Gastrocnemius medialis (tissue), 4 donors: ENCODE results near the gene EPHX1. TPM values are rescaled to one million over a fixed set of nuclear protein-coding genes. Genes with fewer than 3 reads are reported as not detected.

Source experiments
- ATAC-seq, 2 donors: fragments of 150-250 bp; one replicate each; pipeline ENCODE4 v1.9.1; 2016
- DNase-seq, 2 donors: peaks; one replicate each; pipeline ENCODE4 v3.0.0-alpha.2; 2019
- H3K27ac ChIP-seq, 4 donors: fragments of 200-600 bp; sonication (generic); 1 replicate in 1 of 4; 2 replicates in 3 of 4; pipeline ENCODE4 v1.5.1; 2016 to 2018; ENCODE audit warnings: mild to moderate bottlenecking in 2 of 4, moderate library complexity in 1 of 4
- H3K27me3 ChIP-seq, 3 donors: fragments of 200-600 bp; sonication (generic) in 2 of 3; 1 replicate in 1 of 3; 2 replicates in 2 of 3; pipeline versions ENCODE4 v1.5.1 to v1.6.0; 2016 to 2019; ENCODE audit warnings: mild to moderate bottlenecking in 1 of 3, moderate library complexity in 1 of 3
- H3K36me3 ChIP-seq, 2 donors: fragments of 200-600 bp; sonication (generic) in 1 of 2; one replicate each; pipeline ENCODE4 v1.5.1; 2017 to 2018
- H3K4me1 ChIP-seq, 2 donors: fragments of 200-600 bp; sonication (generic) in 1 of 2; one replicate each; pipeline ENCODE4 v1.5.1; 2016 to 2017; ENCODE audit warnings: mild to moderate bottlenecking in 2 of 2
- H3K4me3 ChIP-seq, 4 donors: fragments of 200-600 bp; sonication (generic) in 3 of 4; 1 replicate in 1 of 4; 2 replicates in 3 of 4; pipeline ENCODE4 v1.5.1; 2016 to 2019; ENCODE audit warnings: mild to moderate bottlenecking in 2 of 4
- H3K9me3 ChIP-seq, 3 donors: fragments of 200-600 bp; sonication (generic) in 2 of 3; 1 replicate in 1 of 3; 2 replicates in 2 of 3; pipeline ENCODE4 v1.5.1; 2016 to 2019
- POLR2A ChIP-seq, 2 donors: fragments of 450-650 bp; IDR thresholded peaks; one replicate each; pipeline ENCODE4 v1.6.1; 2017; ENCODE audit warnings: antibody characterized with exemption in 2 of 2, mild to moderate bottlenecking in 2 of 2, moderate library complexity in 2 of 2
- in situ Hi-C, 4 donors: fragments of 200-750 bp; cut with MboI; loops; one replicate each; pipeline versions ENCODE4 v1.15.0 to v1.8.0; 2017; ENCODE audit warnings: low sequenced_read_pairs in 4 of 4
- intact Hi-C: fragments of 100-400 bp; cut with DNase I; formaldehyde crosslinking; loops from one replicate; pipeline ENCODE4 v1.15.1; 2023; ENCODE audit warnings: low total_unique reads
- total RNA-seq, 4 donors: library from RNA; depleted of rRNA; stranded (reverse); fragments of >200 nt; gene quantifications; one replicate each; pipeline versions ENCODE4 v1.1.0 to v1.2.3, GENCODE V29; 2016
- TF ChIP-seq, protein P1 (sequence below), 5 experiments: fragments of 450-650 bp in 3 of 5; fragments of 200-600 bp in 2 of 5; sonication (generic) in 2 of 5; IDR thresholded peaks in 4 of 5; conservative IDR thresholded peaks in 1 of 5; 1 replicate in 4 of 5; 2 replicates in 1 of 5; pipeline ENCODE4 v1.5.1; 2016 to 2019; ENCODE audit warnings: antibody characterized with exemption in 5 of 5, mild to moderate bottlenecking in 3 of 5, moderate library complexity in 3 of 5

EPHX1 gene
- total RNA-seq, 4 donors from 2014 or later = 65.7 to 155 (median 108) TPM

DNA sequence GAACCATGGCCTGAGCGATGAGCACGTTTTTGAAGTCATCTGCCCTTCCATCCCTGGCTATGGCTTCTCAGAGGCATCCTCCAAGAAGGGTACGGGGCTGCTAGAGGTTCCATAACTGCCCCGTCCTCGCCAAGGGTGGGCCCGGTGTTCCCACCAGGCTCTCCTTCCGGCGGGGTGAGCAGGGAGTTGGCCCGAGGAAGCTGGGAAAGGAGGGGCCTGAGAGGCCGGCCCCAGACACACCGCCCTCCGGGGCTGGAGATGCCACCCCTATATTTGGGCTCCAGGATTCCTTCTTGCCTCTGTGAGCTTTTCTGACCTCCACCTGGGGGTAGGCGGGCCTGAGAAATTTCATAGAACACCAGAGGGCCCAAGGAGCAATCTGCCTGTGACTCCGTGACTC is 28.9 kb downstream of the EPHX1 start:
- intact Hi-C loops = no loop called here
- Histone ChIP-seq H3K27me3 (no peaks in the 10 kb centered on the region), H3K27ac (peak overlapping the region in 1 of 4 donors; percentile 4), H3K9me3 (no peaks in the 10 kb centered on the region), H3K36me3 (peaks cover 0 to 62% of the 10 kb centered on the region in 2 donors), H3K4me3 (no peak overlapping the region), H3K4me1 (peaks cover 17 to 23% of the 10 kb centered on the region in 2 donors)
- ATAC-seq (no peak), DNase-seq (no peak)
- in situ Hi-C loops = loop anchor here in 1 of 4 donors (10.0 kb wide), 1 partner anchor 64 kb away; the partner anchor contains the start of gene SRP9
- TF ChIP-seq, protein P1, sequence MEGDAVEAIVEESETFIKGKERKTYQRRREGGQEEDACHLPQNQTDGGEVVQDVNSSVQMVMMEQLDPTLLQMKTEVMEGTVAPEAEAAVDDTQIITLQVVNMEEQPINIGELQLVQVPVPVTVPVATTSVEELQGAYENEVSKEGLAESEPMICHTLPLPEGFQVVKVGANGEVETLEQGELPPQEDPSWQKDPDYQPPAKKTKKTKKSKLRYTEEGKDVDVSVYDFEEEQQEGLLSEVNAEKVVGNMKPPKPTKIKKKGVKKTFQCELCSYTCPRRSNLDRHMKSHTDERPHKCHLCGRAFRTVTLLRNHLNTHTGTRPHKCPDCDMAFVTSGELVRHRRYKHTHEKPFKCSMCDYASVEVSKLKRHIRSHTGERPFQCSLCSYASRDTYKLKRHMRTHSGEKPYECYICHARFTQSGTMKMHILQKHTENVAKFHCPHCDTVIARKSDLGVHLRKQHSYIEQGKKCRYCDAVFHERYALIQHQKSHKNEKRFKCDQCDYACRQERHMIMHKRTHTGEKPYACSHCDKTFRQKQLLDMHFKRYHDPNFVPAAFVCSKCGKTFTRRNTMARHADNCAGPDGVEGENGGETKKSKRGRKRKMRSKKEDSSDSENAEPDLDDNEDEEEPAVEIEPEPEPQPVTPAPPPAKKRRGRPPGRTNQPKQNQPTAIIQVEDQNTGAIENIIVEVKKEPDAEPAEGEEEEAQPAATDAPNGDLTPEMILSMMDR (IDR thresholded peaks at IDR 0.05 in 4 of 5, conservative IDR thresholded peaks at IDR 0.05 in 1 of 5) = no peak
- no peak for TF ChIP-seq POLR2A (IDR thresholded peaks at IDR 0.05)

DNA sequence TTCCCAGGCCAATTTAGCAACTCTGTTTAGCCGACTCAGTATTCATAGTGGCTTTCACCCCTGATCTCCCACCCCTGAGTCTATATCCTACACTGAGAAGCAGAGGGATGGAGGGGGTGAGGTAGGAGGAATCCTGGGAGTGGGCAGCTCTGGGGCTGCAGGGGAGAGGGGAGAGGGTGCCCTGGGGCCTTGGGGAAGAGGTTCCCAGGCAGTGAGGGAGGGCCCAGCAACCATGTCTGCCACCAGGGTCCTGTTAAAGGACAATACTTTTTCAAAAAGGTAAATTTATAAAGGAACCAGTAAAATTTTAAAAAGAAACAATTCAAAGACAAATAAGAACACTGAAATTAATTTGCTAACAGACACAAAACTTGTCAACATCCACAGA is 30.3 kb downstream of the EPHX1 start:
- Histone ChIP-seq H3K27ac (peak overlapping the region in 1 of 4 donors; percentile 6), H3K27me3 (no peaks in the 10 kb centered on the region), H3K36me3 (peaks cover 0 to 76% of the 10 kb centered on the region in 2 donors), H3K9me3 (no peaks in the 10 kb centered on the region), H3K4me1 (peaks cover 7 to 9% of the 10 kb centered on the region in 2 donors), H3K4me3 (no peak overlapping the region)
- peak in 1 of 2 donors; percentile 5 for DNase-seq
- ATAC-seq = no peak
- no peak for TF ChIP-seq POLR2A (IDR thresholded peaks at IDR 0.05)
- TF ChIP-seq, protein P1 (IDR thresholded peaks at IDR 0.05 in 4 of 5, conservative IDR thresholded peaks at IDR 0.05 in 1 of 5) = no peak
- in situ Hi-C loops = loop anchor here in 2 of 4 donors (10.0 kb wide), 2 partner anchors 65 to 365 kb away; partner anchors contain the start of gene SRP9 (in 1 of the 2)
- intact Hi-C loops = loop anchor here (5.0 kb wide), 1 partner anchor 37 kb away; no protein-coding TSS in a partner anchor

DNA sequence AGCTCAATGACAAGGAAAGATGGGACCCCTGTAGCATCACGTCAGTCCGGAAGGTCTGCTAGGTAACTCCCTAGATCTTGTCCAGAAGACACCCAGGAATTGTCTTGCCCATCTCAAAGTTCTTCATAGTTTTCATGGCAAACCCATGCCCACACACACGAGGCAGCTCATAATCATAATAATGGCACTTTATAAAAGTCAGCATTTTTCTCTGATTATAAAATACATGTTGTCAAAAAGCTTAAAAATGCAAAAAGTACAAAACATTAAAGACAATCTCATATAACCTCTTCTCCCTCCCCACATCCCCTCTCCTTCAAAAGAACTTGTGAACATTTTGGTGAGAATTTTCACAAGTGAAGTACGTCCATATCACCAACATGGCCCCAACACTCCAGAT is 30.8 kb downstream of the EPHX1 start:
- no peaks in the 10 kb centered on the region for H3K9me3 ChIP-seq
- H3K27ac ChIP-seq = peak overlapping the region in 1 of 4 donors; percentile 18
- H3K27me3 ChIP-seq = no peaks in the 10 kb centered on the region
- no peak for TF ChIP-seq POLR2A (IDR thresholded peaks at IDR 0.05)
- TF ChIP-seq, protein P1 (IDR thresholded peaks at IDR 0.05 in 4 of 5, conservative IDR thresholded peaks at IDR 0.05 in 1 of 5) = no peak
- H3K4me3 ChIP-seq = no peak overlapping the region
- DNase-seq (no peak), ATAC-seq (no peak)
- in situ Hi-C loops (loop anchor here in 2 of 4 donors (10.0 kb wide), 2 partner anchors 66 to 366 kb away; partner anchors contain the start of gene SRP9 (in 1 of the 2)), intact Hi-C loops (loop anchor here (5.0 kb wide), 1 partner anchor 37 kb away; no protein-coding TSS in a partner anchor)
- peaks cover 4 to 8% of the 10 kb centered on the region in 2 donors for H3K4me1 ChIP-seq
- H3K36me3 ChIP-seq = peaks cover 0 to 81% of the 10 kb centered on the region in 2 donors

DNA sequence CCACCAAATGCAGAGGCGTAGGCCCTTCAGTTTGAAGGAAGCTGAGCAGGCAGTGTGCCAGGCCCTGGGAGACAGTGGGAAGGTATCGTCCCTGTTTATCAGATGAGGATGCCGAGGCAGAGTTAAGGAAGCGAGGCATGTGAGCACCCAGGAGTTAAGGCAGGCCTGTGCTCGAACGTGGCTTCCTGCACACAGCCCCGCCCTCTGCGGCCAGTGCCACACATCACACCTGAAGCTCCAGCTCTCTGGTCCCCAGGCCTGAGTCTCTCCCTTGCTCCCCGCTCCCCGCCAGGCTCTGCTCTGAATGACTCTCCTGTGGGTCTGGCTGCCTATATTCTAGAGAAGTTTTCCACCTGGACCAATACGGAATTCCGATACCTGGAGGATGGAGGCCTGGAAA is 32.1 kb downstream of the EPHX1 start:
- Histone ChIP-seq H3K27me3 (no peaks in the 10 kb centered on the region), H3K4me1 (peaks cover 0 to 5% of the 10 kb centered on the region in 2 donors), H3K36me3 (peaks cover 0 to 87% of the 10 kb centered on the region in 2 donors), H3K4me3 (no peak overlapping the region), H3K9me3 (no peaks in the 10 kb centered on the region), H3K27ac (peak overlapping the region in 1 of 4 donors; percentile 29)
- in situ Hi-C loops (loop anchor here in 2 of 4 donors (10.0 kb wide), 2 partner anchors 67 to 367 kb away; partner anchors contain the start of gene SRP9 (in 1 of the 2)), intact Hi-C loops (loop anchor here (5.0 kb wide), 1 partner anchor 35 kb away; no protein-coding TSS in a partner anchor)
- ATAC-seq = no peak
- no peak for DNase-seq
- TF ChIP-seq, protein P1 (IDR thresholded peaks at IDR 0.05 in 4 of 5, conservative IDR thresholded peaks at IDR 0.05 in 1 of 5) = no peak
- no peak for TF ChIP-seq POLR2A (IDR thresholded peaks at IDR 0.05)
